GM21576 (cell line): Measurements from ENCODE around the gene MRPL37.

Experiments
- ATAC-seq: cut with Tn5 transposase; IDR thresholded peaks from one replicate; pipeline ENCODE4 v1.9.1; 2021; ENCODE audit warnings: mild to moderate bottlenecking, moderate library complexity; ENCODE audit not compliant: unreplicated experiment

Gene MRPL37

DNA sequence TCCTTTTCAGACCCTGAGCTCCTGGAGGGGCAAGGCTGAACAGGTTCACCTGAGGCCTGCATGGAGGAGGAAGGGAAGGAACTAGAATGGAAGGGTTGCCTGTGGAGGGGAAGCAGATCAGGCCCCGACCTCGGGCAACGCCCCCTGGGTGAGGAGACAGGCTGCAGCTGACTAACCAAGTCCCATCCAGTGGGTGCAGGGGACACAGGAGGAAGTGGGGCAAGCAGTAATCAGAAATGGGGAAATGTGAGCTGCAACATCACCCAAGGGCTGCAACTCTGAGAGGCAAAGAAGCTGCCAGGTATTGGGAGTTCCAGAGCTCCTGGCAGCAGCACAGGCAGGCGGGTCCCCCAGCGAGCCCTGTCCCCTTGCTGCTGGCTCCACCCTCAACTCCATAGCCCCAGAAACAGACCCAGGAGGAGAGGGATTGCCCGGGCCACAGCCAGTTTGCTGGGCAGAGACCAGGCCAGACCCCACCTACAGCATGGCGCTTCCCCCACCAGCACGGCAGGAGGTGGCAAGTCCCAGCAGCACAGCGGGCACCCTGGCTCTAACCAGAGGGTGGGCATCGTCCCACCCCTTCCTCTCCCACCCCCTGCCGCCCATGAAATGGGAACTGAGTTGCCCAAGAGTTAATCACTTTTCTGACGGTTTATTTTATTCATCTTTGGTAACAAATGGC lies 38.5 kb downstream of the MRPL37 start:
- no peak for ATAC-seq

GRCh38 chr1:54239035-54239383 lies 39.0 kb downstream of the MRPL37 start:
- no peak for ATAC-seq

DNA sequence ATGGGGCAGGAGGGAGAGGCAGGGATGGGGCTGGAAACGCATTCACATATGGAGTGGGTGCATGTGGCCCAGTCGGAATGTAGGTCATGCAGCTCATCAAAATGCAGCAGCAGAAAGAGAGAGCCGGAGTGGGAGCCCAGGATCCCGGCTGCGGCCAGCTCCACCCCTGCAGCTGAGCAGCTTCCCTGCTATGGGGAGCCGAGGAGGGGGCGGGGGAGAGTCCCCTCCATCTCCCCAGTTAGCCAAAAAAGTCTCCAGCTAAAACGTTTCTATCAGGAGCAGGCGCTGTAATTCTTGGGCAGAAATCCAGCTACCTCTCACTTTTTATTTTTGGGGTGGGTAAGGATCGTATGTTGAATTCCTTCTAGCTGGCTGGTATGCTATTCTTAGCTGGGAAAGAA lies 39.7 kb downstream of the MRPL37 start:
- ATAC-seq: no peak

GRCh38 chr1:54240741-54241335 lies 40.9 kb downstream of the MRPL37 start:
- ATAC-seq: no peak

DNA sequence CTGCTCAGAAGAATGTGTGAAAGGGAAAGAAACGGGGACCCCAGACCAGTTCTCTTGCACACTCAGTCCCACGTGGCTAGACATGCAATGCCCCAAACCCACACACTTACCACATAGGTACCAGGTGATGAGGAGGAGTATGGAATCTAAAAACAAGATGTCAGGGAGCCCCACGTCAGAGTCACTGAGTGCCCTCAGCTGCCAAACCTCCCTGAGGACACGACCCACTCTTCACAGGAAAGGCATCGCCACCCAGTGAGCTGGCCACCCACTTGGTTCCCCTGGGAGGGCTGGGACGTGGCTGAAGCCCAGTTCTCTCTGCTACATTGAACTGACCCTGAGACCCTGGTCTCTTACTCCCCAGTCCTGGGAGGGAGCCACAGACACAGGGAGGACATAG lies 41.4 kb downstream of the MRPL37 start:
- ATAC-seq: no peak

GRCh38 chr1:54243022-54243421 lies 43.1 kb downstream of the MRPL37 start:
- ATAC-seq: no peak

DNA sequence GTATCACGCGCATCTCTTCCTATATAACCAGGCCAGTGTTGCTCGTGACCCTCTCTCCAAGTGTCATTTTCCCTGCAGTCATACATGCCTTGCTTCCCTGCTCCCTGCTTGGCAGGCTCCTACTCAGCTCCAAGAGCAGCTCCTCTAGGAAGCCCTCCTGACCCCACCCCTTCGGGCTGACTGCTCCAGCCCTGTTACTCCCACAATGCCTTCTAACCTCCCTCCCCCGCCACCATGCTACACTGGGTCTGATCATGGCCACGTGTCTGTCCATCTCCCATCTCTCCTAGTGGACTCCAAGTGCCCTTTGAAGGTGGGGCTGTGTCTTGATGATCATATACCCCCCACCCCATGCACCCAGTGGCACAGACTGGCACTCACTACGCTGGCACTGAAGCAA lies 44.7 kb downstream of the MRPL37 start:
- ATAC-seq: no peak

GRCh38 chr1:54245501-54245900 lies 45.5 kb downstream of the MRPL37 start:
- ATAC-seq: no peak

DNA sequence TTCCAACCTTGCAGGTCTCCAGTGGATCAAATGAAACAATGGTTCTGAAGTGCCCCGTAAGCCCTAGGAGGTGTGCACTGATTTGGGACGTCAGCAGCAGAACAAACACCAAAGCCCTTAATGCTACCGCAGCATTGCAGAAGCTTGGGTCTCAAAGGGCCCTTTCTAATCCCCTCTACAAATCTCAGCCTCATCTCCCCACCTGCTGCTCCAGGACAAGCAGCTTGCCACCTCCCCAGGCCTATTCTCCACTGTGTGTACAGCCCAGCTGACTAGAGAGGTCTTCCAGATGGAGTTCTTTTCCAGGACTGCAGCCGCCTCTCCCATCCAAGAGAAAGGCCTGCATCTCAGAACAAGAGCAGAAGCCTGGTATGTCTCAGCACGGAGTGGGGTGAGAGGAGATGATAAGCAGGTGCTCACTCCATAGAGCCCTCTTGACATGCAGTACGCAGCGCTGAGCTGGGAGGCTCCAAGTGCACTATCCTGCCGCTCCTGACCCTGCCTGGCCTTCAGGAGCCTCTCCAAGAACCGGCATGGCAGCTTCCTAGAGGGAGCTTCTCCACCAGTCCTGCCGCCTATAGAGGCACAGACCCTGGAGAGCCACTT lies 46.3 kb downstream of the MRPL37 start:
- no peak for ATAC-seq

- no peak for ATAC-seq
These were observed 48.0 kb downstream of the MRPL37 start for GRCh38 chr1:54247863-54248515.

GRCh38 chr1:54248966-54249365 lies 49.0 kb downstream of the MRPL37 start:
- ATAC-seq: no peak

DNA sequence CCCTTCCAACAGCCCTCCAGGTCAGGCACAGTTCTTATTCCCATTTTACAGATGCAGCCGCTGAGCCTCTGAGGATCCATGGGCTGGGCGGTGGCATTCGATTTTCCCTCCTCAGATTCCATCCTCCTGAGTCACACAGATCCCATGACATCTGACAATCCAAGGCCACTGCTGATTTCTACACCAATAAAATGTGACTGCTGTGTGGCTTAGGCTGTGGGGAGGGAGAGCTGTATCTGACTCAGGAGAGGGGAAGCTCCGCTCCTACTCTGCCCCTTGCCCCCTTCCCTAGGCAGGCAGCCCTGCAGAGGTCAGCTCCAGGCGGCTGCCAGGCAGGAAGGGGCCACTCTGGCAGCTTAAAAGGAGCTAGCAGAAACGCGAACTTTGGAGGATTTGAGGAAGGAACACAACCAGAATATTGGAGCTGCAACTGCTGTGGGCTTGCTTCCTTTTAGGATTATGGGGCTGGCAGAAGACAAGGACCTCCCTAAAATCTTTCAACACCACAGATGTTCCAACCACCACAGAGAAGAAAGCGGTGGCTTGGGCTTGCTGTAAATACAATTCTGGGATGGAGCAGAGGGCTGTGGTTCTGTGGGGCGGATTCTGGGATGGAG lies 50.0 kb downstream of the MRPL37 start:
- ATAC-seq: no peak

DNA sequence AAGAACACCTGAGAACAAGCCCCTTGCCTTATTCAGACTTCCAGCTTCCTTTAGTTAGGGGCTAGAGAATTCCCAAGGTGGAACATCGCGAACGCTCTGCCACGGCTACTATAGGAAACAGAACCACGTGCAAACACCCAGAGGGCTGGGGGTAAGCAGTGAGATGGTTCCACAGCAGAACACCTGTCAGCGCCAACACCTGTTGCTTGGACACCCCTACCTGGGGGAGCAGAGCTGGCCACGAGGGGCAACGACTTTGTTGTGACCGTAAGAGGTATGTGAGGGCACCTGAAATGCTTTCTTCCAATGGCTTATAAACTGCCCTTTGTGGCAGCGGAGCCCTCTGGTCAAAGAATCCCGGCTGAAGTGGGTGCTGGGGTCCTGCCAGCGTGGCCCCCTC lies 50.7 kb downstream of the MRPL37 start:
- ATAC-seq: no peak

DNA sequence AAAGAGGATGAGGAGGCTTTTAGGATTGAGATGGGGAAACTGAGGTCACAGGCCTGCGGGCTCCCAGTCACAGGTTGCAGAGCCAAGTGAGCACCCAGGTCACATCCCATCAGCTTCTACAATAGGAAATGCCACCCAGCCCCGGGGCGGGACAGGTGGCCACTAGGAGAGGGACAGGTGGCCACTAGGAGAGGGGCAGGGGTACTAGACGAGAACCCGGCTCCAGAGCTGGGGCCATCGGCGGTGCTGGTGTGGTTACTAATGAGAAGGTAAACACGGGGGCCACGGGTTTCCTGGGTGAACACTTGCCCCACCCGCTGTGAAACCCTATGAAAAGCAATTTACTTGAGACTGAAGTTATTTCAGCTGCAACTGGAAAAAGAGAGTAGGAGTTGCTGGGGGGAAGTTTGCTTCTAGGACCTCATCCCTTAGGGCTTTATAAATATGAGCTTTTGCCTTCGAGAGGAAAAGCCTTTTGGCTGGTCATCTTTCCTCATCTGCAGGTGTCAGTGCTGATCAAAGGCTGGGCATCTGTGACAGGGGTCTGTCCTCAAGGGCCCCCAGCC lies 52.5 kb downstream of the MRPL37 start:
- no peak for ATAC-seq

DNA sequence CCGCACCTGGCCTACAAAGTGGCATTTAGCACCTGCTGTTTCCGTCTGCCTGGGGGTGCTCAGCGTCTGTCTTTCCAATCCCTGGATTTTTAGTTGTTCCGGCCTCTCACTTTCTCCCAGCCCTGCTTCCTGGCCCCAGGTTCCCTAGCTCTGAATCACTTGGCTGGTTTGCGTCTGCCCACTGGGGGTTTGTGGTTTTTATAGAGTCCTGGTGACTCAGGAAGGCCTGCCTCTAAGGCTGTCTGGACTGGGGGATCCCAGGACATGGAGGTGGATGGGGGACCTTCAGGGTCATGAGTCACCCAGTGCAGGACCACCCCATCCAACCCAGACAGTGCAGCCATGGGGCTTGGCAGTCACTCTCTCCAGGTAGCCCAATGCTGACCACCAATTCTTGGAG lies 53.5 kb downstream of the MRPL37 start:
- ATAC-seq: no peak

DNA sequence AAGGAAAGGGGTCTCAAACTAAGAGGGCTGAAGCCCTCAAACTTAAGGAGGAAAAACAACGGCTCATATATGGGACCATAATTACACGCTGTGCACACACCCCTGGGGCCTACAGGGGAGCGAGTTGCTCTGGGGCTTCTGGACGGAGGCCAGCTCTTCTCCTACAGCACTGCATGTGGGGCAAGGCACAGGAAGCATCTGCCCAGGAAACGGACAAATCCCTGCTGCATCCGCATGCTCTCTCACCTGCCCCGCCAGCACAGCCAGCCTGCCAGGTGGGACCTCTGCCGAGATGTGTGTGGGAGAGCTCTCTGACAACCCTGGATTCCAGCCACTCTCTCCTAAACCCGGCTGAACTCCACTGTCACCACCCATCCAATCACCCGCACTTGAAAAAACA lies 54.1 kb downstream of the MRPL37 start:
- no peak for ATAC-seq

GRCh38 chr1:54255026-54255702 lies 55.2 kb downstream of the MRPL37 start:
- no peak for ATAC-seq

GRCh38 chr1:54256522-54257345 lies 56.8 kb downstream of the MRPL37 start:
- ATAC-seq: no peak

GRCh38 chr1:54257346-54257620 lies 57.3 kb downstream of the MRPL37 start:
- ATAC-seq: no peak

DNA sequence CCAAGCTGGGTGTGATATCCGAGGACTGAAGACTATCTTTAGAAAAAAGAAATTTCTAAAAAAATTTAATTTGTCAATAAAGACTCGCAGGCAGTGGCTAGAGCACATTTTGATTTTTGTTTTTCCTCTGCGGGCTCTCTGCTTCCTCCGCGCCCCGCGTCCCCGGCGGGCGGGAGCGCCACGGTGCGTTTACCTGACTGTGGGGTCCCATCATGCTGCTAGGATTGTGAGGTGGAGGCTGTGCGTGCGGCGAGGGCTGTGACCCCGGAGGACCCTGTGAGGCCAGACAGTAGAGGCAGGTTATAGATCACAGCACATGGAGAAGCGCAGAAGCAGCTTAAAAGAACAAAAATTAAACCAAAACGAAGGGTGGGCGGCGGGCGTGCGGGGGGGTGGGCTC lies 57.9 kb downstream of the MRPL37 start:
- ATAC-seq: no peak
